GM18868 (cell line): ENCODE data around the gene CREB3.

Source experiments
- ATAC-seq: cut with Tn5 transposase; IDR thresholded peaks from one replicate; pipeline ENCODE4 v1.9.1; 2021; ENCODE audit warnings: mild to moderate bottlenecking, moderate library complexity; ENCODE audit not compliant: unreplicated experiment

Gene CREB3

GRCh38 chr9:35700942-35701341 lies 31.5 kb upstream of the CREB3 start:
- ATAC-seq, result no peak

- ATAC-seq, result no peak
Observed at GRCh38 chr9:35702696-35703095, 29.8 kb upstream of the CREB3 start.

DNA sequence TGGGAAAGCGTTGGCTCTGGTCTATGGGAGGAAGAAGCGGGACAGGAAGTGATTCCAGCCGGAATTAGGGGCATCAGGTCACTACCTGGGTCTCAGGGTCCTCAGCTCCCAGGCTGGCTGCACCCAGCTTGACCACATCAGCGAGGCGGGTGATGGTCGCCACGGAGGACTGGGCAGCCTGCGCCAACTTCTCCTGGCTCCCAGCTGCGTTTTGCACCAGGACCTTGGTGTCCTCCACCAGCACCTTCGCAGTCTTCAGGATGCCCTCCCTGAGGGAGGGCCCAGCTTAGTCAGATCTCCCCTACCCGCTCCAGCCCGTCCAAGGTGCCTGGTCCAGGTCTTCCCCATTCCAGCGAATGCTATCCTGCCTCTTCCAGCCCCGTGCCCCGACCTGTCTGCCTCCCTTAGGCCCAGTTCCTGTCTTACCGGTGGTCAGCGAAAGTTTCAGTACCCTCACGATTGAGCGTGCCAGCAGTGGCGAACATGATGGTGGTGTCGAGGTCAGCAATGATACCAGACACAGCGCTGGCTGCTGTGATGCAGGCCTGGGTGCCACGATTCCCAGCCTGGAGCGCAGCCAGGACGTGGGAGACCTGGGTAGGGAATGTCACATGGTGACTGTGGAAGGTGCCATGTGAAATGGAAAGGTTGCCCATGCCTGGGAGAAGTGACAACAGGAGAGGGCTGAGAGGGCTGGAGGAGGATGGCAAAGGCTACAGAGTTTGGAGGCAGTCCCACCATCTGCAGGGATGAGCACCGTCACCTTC lies 28.4 kb upstream of the CREB3 start:
- no peak for ATAC-seq

- no peak for ATAC-seq
Observed at GRCh38 chr9:35705372-35705771, 27.1 kb upstream of the CREB3 start.

- ATAC-seq, result no peak
Observed at GRCh38 chr9:35705836-35706430, 26.5 kb upstream of the CREB3 start.

GRCh38 chr9:35706951-35707350 lies 25.5 kb upstream of the CREB3 start:
- ATAC-seq, result no peak

DNA sequence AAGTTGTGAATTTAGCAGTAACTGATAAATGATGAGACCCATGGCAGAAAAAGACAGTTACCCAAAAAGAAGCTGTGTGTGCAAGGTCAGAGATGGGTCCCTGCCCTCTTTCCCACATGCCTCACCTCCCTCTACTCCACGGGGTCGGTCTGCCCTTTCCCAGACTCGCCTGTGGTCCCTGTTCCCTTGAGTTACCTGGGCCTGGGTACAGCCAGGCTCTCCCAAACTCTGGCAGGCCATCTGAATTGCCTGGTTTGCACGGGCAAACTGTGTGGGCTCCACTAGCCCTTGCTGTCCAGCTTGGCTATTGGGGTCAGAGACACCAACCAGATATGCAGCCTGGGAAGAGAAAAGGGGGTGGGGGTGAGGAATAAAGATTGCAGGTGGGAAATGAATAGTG lies 24.3 kb upstream of the CREB3 start:
- ATAC-seq, result no peak

GRCh38 chr9:35710818-35711500 lies 21.5 kb upstream of the CREB3 start:
- no peak for ATAC-seq

GRCh38 chr9:35711501-35712428 lies 20.7 kb upstream of the CREB3 start:
- no peak for ATAC-seq

- ATAC-seq, result no peak
Observed at GRCh38 chr9:35712762-35713400, 19.6 kb upstream of the CREB3 start.

DNA sequence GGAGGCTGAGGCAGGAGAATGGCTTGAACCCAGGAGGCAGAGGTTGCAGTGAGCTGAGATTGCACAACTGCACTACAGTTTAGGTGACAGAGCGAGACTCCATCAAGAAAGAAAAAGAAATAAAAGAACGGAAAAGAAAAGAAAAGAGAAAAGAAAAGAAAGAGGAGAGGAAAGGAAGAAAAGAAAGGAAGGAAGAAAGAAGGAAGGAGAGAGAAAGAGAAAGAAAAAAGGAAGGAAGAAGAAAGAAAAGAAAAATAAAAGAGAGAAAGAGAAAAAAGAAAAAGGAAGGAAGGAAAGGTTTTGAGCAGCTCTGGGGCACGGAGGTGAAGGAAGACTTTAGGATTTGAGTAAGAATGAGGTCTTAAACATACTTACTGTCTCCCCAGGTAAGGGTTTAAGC lies 18.9 kb upstream of the CREB3 start:
- ATAC-seq, result no peak

- ATAC-seq, result no peak
Observed at GRCh38 chr9:35714123-35714522, 18.3 kb upstream of the CREB3 start.

DNA sequence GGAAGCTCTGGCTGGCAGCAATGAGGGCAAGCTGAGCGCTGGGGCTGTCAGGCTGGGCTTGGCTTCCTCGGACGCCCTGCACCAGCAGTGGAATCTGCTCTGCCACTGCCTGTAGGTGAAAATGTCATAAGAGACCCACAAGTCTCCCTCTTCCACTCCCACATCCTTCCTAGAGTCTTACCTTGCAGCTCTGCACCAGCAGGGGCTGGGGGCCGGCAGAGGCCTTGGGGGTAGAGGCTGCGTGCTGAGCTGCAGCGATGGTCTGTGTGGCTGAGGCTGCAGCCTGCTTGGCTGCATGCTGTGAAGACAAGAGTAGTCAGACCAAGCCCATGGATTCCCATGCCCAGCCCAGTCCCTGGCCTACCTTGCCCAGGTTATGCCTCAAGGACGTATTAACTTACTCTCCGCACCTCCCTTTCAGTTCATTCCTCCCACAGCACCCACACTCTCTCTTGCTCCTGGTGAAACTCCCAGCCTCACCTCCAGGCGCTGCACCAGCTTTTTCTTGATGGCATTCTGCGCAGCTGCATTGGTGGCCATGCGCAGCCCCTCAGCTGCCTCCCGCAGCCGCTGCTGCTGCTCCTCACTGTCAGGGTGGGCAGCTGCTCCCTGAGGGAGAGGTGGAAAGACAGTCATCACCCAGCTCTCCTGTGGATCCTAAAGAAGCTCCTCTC lies 17.8 kb upstream of the CREB3 start:
- no peak for ATAC-seq

DNA sequence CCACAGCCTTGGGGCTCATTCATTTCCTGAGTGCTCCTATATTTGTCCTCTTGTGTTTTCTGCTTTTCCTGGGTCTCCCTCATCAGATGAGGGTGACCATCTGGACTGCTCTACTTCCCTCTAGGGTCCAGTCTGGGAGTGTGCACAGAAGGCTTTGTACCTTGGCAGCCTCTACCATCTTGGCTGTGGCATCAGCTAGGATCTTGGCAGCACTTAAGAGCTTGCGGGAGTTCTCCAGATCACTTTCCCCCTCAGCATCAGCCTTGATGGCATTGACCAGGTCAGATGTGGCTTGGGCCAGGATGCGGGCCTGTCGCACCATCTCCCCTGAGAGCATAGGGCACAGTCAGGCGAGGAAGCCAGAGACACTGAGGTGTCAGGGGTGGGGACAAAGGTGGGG lies 16.2 kb upstream of the CREB3 start:
- ATAC-seq, result no peak

- ATAC-seq, result no peak
Observed at GRCh38 chr9:35717132-35717870, 15.2 kb upstream of the CREB3 start.

DNA sequence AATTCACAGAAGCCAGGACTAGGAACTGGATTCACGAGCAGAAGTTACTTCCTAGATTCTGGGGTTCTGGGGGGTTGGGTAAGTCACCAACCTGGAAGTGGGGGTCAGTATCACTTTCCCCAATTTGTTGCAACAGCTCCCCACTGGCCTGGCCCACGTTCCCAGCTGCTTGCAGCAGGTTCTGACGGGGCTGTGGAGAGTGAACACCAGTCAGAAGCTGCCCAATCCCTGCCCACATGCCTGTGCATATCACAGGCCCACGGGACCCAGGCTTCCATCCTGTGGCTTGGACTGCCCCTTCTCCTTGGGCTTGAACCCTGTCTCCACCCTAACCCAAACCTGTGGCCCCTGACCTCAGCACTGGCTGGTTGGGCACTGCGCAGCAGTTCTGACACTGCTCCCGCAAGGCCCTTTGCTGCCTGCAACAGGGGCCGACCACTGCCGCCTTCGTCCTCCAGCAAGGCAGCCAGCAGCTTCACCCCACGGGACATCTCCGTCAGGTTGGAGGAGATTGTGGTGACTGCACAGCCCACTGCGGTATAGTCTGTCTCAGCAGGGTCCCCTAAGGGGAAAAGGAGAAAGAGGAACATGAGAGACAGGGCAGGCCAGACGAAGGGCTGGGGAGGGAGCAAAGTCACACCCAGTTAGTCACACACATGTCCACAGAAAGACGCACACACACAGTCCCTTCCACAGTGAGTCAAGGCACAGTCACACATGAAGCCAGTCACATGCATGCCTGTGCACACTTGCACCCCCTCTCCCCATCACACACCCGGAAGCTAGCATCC lies 13.6 kb upstream of the CREB3 start:
- no peak for ATAC-seq

- ATAC-seq, result no peak
Observed at GRCh38 chr9:35719546-35719945, 12.9 kb upstream of the CREB3 start.

GRCh38 chr9:35723426-35723825 lies 9.0 kb upstream of the CREB3 start:
- no peak for ATAC-seq

DNA sequence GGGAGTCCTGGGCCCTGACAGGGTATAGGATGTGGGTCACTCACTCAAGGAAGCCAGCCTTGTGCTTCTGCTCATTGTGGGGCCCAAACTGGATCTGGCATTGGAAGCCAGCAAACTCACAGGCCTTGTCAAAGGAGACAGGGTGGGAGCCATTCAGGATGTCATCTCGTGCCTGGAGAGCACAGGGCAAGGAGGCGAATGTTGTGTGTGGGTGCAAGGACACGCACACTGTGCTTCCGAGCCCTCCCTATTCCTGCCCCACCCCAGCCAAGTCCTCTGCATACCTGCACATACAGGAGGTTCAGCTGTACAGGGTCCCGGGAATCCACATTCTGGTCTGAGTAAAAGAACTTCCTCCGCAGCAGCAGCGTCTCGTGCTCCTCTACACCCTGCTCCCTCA lies 8.6 kb upstream of the CREB3 start:
- ATAC-seq, result no peak
